Osteoblast (primary cell): ENCODE measurements around the gene RABL3. TPM values are rescaled to one million over a fixed set of nuclear protein-coding genes. Genes with fewer than 3 reads are reported as not detected.

ENCODE experiments used
- DNase-seq: peaks from one replicate; pipeline ENCODE4 v3.0.0; 2011; ENCODE audit warnings: low spot score, mixed read lengths; ENCODE audit not compliant: insufficient read length; ENCODE audit errors: missing footprints
- H2AFZ ChIP-seq: 2 replicates; pipeline ENCODE4 v1.6.0; 2011; ENCODE audit warnings: mild to moderate bottlenecking, low read length
- H3K27ac ChIP-seq: 2 replicates; pipeline ENCODE4 v1.5.1; 2011; ENCODE audit warnings: mild to moderate bottlenecking, low read depth, low read length, moderate library complexity
- H3K27me3 ChIP-seq: 2 replicates; pipeline ENCODE4 v1.6.0; 2012; ENCODE audit warnings: mild to moderate bottlenecking, control low read depth, inconsistent platforms, low read length, moderate library complexity; ENCODE audit not compliant: insufficient read depth
- H3K36me3 ChIP-seq: 2 replicates; pipeline ENCODE4 v1.5.1; 2011; ENCODE audit warnings: mild to moderate bottlenecking, low read length, control low read depth, moderate library complexity; ENCODE audit not compliant: insufficient read depth
- H3K4me1 ChIP-seq: 2 replicates; pipeline ENCODE4 v1.5.1; 2011; ENCODE audit warnings: mild to moderate bottlenecking, low read length, control low read depth, moderate library complexity; ENCODE audit not compliant: insufficient read depth
- H3K4me2 ChIP-seq: 2 replicates; pipeline ENCODE4 v1.6.0; 2011; ENCODE audit warnings: mild to moderate bottlenecking, low read length; ENCODE audit not compliant: insufficient read depth
- H3K4me3 ChIP-seq: fragments of 200-600 bp; sonication (generic); 3 replicates; pipeline ENCODE4 v1.5.1; 2012; ENCODE audit warnings: mild to moderate bottlenecking, low read length, inconsistent platforms; ENCODE audit not compliant: insufficient read depth
- H3K79me2 ChIP-seq: 2 replicates; pipeline ENCODE4 v1.6.0; 2012; ENCODE audit warnings: mild to moderate bottlenecking, low read length, control low read depth, inconsistent platforms; ENCODE audit not compliant: insufficient read depth
- H3K9me3 ChIP-seq: 2 replicates; pipeline ENCODE4 v1.5.1; 2011; ENCODE audit warnings: low read depth, low read length, control low read depth
- H4K20me1 ChIP-seq: 2 replicates; pipeline ENCODE4 v1.6.0; 2012; ENCODE audit warnings: mild to moderate bottlenecking, low read length, control low read depth; ENCODE audit not compliant: insufficient read depth
- total RNA-seq: library from RNA; depleted of rRNA; stranded (reverse); fragments of >200 nt; gene quantifications from 2 replicates; pipeline ENCODE4 v1.2.3, GENCODE V29; 2012
- TF ChIP-seq, protein P1 (sequence below): IDR thresholded peaks from 2 replicates; pipeline ENCODE4 v1.5.1; 2011; ENCODE audit warnings: mild to moderate bottlenecking, low read depth, low read length, moderate library complexity; ENCODE audit errors: extremely low read depth

Gene RABL3
- total RNA-seq, 1 donor = 15.2 TPM

DNA sequence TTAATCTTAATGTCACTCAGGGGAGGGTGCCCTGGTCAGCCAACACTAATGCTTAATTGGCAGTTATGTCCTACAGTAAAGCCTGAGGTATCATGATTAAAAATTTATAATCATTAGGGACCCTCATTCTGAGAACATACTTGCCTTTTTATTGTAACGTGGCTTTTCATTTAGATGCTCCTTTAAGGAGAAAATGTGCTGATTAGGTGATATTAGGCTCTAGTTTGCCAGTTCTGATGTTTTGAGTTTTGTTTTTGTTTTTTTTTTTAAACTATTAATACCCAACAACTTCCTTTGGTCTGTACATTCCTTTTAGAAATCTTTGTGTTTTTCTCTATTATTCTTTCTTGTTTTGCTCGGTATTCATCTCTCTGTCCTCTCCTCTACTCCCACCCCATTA, 10.5 kb upstream of the RABL3 start:
- TF ChIP-seq, protein P1, sequence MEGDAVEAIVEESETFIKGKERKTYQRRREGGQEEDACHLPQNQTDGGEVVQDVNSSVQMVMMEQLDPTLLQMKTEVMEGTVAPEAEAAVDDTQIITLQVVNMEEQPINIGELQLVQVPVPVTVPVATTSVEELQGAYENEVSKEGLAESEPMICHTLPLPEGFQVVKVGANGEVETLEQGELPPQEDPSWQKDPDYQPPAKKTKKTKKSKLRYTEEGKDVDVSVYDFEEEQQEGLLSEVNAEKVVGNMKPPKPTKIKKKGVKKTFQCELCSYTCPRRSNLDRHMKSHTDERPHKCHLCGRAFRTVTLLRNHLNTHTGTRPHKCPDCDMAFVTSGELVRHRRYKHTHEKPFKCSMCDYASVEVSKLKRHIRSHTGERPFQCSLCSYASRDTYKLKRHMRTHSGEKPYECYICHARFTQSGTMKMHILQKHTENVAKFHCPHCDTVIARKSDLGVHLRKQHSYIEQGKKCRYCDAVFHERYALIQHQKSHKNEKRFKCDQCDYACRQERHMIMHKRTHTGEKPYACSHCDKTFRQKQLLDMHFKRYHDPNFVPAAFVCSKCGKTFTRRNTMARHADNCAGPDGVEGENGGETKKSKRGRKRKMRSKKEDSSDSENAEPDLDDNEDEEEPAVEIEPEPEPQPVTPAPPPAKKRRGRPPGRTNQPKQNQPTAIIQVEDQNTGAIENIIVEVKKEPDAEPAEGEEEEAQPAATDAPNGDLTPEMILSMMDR = no peak
- Histone ChIP-seq H3K4me2 (no peak overlapping the region), H4K20me1 (no peaks in the 10 kb centered on the region), H3K36me3 (no peaks in the 10 kb centered on the region), H3K27me3 (no peaks in the 10 kb centered on the region), H2AFZ (no peak overlapping the region), H3K9me3 (no peaks in the 10 kb centered on the region), H3K4me3 (no peak overlapping the region), H3K4me1 (peaks cover 7% of the 10 kb centered on the region), H3K79me2 (peaks cover 46% of the 10 kb centered on the region), H3K27ac (peak overlapping the region; percentile 54)
- no peak for DNase-seq

DNA sequence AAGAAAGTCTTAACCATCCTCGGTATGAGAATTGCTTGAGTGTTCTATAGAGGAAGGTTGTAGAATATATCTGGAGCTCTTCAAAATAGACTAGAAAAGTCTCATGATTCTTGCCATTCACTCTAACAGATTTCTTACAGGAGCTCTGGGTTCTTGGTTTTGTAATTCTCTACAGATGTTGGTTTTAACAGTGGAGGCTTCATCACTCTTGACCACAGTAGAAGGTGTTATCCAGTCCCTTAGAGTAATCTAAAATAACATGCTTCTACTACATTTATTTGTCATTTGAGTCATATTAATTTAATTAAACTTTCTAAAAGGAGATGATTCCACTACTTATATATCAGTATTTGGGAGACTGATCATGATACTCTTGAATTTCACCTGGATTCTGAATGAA, 9.9 kb upstream of the RABL3 start:
- no peaks in the 10 kb centered on the region for H4K20me1 ChIP-seq

DNA sequence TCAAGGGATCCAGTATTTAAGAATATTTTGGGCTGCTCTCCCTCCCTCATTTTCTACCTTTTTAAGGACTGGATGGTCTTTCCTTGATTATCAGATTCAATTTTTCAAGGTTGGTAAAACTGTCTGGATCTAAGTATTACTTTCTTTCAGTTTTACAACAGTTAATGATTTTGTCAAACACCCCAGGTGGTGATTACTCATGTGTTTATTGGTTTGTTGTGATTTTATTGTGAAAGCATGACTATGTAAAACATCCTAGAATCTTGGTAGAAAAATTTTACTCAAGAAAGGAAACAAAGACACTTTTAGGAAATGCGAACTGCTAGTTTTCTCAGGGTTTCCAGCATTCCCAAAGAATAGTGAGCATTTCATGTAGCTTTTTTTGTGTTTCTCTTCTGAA, 7.5 kb upstream of the RABL3 start:
- peaks cover 7% of the 10 kb centered on the region for H3K4me1 ChIP-seq
- H3K4me2 ChIP-seq = no peak overlapping the region
- H3K4me3 ChIP-seq = no peak overlapping the region
- no peaks in the 10 kb centered on the region for H3K9me3 ChIP-seq
- H3K36me3 ChIP-seq = no peaks in the 10 kb centered on the region
- TF ChIP-seq, protein P1 = no peak
- no peaks in the 10 kb centered on the region for H3K27me3 ChIP-seq
- H4K20me1 ChIP-seq = no peaks in the 10 kb centered on the region
- DNase-seq = no peak
- peaks cover 48% of the 10 kb centered on the region for H3K79me2 ChIP-seq
- H2AFZ ChIP-seq = no peak overlapping the region
- H3K27ac ChIP-seq = no peak overlapping the region

More for the DNA sequence above, 9.9 kb upstream of the RABL3 start:
- Histone ChIP-seq H3K36me3 (no peaks in the 10 kb centered on the region), H3K4me3 (no peak overlapping the region), H3K27me3 (no peaks in the 10 kb centered on the region), H3K9me3 (no peaks in the 10 kb centered on the region), H3K4me2 (no peak overlapping the region), H2AFZ (no peak overlapping the region), H3K79me2 (peaks cover 46% of the 10 kb centered on the region), H3K4me1 (peaks cover 7% of the 10 kb centered on the region), H3K27ac (no peak overlapping the region)
- TF ChIP-seq, protein P1 = no peak
- DNase-seq = no peak

DNA sequence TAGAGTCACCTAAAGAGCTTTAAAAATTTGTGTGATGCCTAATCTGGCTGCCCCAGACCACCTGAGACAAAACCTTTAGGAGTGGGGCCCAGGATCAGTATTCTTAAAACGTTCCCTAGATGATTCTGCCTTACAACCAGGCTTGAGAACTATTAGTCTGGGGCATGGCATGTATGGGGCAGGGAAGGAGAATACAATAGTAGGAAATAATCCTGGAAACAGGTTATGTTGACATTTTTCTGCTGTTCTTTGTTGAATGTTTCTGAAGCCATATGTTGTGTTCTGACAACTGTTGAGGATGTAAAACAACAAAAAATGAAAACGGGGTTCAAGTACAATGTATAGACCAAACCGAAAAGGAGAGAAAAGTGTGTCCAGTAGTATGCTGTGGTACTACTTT, 3.1 kb upstream of the RABL3 start:
- no peak overlapping the region for H3K4me3 ChIP-seq
- DNase-seq = no peak
- H3K79me2 ChIP-seq = peaks cover 69% of the 10 kb centered on the region
- H2AFZ ChIP-seq = no peak overlapping the region
- no peak overlapping the region for H3K4me2 ChIP-seq
- H3K36me3 ChIP-seq = no peaks in the 10 kb centered on the region
- no peaks in the 10 kb centered on the region for H3K27me3 ChIP-seq
- H4K20me1 ChIP-seq = no peaks in the 10 kb centered on the region
- no peaks in the 10 kb centered on the region for H3K9me3 ChIP-seq
- TF ChIP-seq, protein P1 = no peak
- no peak overlapping the region for H3K27ac ChIP-seq
- H3K4me1 ChIP-seq = peaks cover 16% of the 10 kb centered on the region
